HG02610 (cell line): ENCODE data around the gene TMEM79.
"Not testable (repeated sequence)": the region's sequence is repeated elsewhere in the genome, so short reads cannot be mapped to it uniquely, and the experiment has no call there.

Experiments used
- ATAC-seq: cut with Tn5 transposase; IDR thresholded peaks from one replicate; pipeline ENCODE4 v1.9.1; 2021; ENCODE audit warnings: mild to moderate bottlenecking, moderate library complexity; ENCODE audit not compliant: unreplicated experiment

Gene TMEM79

GRCh38 chr1:156298852-156299357 lies 14.8 kb downstream of the TMEM79 start, which contains the start of gene VHLL:
VHLL (minus strand) TSS chr1:156299307; CDS start chr1:156299189, 118 bp downstream.
- no peak for ATAC-seq

- no peak for ATAC-seq
Measured at GRCh38 chr1:156303241-156303640, 19.1 kb downstream of the TMEM79 start.

GRCh38 chr1:156305215-156305614 lies 21.1 kb downstream of the TMEM79 start:
- ATAC-seq, result no peak

- ATAC-seq, result no peak
Measured at GRCh38 chr1:156308078-156308477, 24.0 kb downstream of the TMEM79 start.

- ATAC-seq, result no peak
Measured at GRCh38 chr1:156310962-156311361, 26.8 kb downstream of the TMEM79 start.

- no peak for ATAC-seq
Measured at GRCh38 chr1:156316909-156317308, 32.8 kb downstream of the TMEM79 start.

GRCh38 chr1:156319664-156320063 lies 35.5 kb downstream of the TMEM79 start:
- ATAC-seq, result no peak

- ATAC-seq, result no peak
Measured at GRCh38 chr1:156320560-156320959, 36.4 kb downstream of the TMEM79 start.

GRCh38 chr1:156323179-156323578 lies 39.1 kb downstream of the TMEM79 start:
- ATAC-seq, result not testable (repeated sequence)

- no peak for ATAC-seq
Measured at GRCh38 chr1:156336242-156336641, 52.1 kb downstream of the TMEM79 start.

- ATAC-seq, result no peak
Measured at GRCh38 chr1:156337052-156337887, 53.1 kb downstream of the TMEM79 start.

- peak; percentile 18 for ATAC-seq
Measured at GRCh38 chr1:156337888-156338179, 53.7 kb downstream of the TMEM79 start.

GRCh38 chr1:156338180-156338976 lies 54.3 kb downstream of the TMEM79 start, which contains the start of the genes CCT3 and TSACC:
CCT3 (minus strand) TSS chr1:156338292; CDS start chr1:156338184, 108 bp downstream.
TSACC (plus strand) TSS chr1:156338526; CDS start chr1:156339758, 1,232 bp downstream.
- peak; percentile 92 for ATAC-seq
